GM23338 (cell line): Measurements from ENCODE around the gene FRMD1. TPM values are rescaled to one million over a fixed set of nuclear protein-coding genes. Genes with fewer than 3 reads are reported as not detected.

Experiments used
- ATAC-seq: fragments of 200-7000 bp; cut with Tn5 transposase; 3 replicates; pipeline ENCODE4 v1.9.1; 2020
- DNase-seq: peaks from one replicate; pipeline ENCODE4 v3.0.0-alpha.2; 2015; ENCODE audit warnings: low spot score
- H2AFZ ChIP-seq: fragments of 200-600 bp; sonication (generic); 2 replicates; pipeline ENCODE4 v1.8.0; 2016; ENCODE audit warnings: antibody characterized with exemption, mild to moderate bottlenecking, moderate library complexity
- H3F3A ChIP-seq: fragments of 200-600 bp; sonication (generic); replicated peaks from 2 replicates; pipeline ENCODE4 v1.8.0; 2017; ENCODE audit warnings: antibody characterized with exemption, mixed run types, low read depth
- H3K27ac ChIP-seq: fragments of 200-600 bp; sonication (generic); 2 replicates; pipeline ENCODE4 v1.6.1; 2016; ENCODE audit warnings: low read depth
- H3K27me3 ChIP-seq: fragments of 200-600 bp; sonication (generic); 2 replicates; pipeline ENCODE4 v1.8.0; 2016; ENCODE audit warnings: mild to moderate bottlenecking, mixed run types, moderate library complexity; ENCODE audit not compliant: insufficient read depth
- H3K36me3 ChIP-seq: fragments of 200-600 bp; sonication (generic); 2 replicates; pipeline ENCODE4 v1.8.0; 2016; ENCODE audit warnings: mild to moderate bottlenecking; ENCODE audit not compliant: insufficient read depth
- H3K4me1 ChIP-seq: fragments of 200-600 bp; sonication (generic); 2 replicates; pipeline ENCODE4 v1.8.0; 2016; ENCODE audit warnings: mild to moderate bottlenecking, moderate library complexity; ENCODE audit not compliant: insufficient read depth
- H3K4me2 ChIP-seq: fragments of 200-600 bp; sonication (generic); 2 replicates; pipeline ENCODE4 v1.7.1; 2017; ENCODE audit warnings: mixed run types
- H3K4me3 ChIP-seq: fragments of 200-600 bp; sonication (generic); 2 replicates; pipeline ENCODE4 v1.6.1; 2016; ENCODE audit warnings: mixed run types
- H3K79me2 ChIP-seq: fragments of 200-600 bp; sonication (generic); replicated peaks from 2 replicates; pipeline ENCODE4 v1.8.0; 2017; ENCODE audit warnings: mild to moderate bottlenecking; ENCODE audit not compliant: insufficient read depth
- H3K9me2 ChIP-seq: fragments of 200-600 bp; sonication (generic); 2 replicates; pipeline ENCODE4 v1.8.0; 2017; ENCODE audit not compliant: insufficient read depth
- H4K20me1 ChIP-seq: fragments of 200-600 bp; sonication (generic); replicated peaks from 2 replicates; pipeline ENCODE4 v1.8.0; 2017; ENCODE audit warnings: mild to moderate bottlenecking; ENCODE audit not compliant: insufficient read depth
- H3K27ac Mint-ChIP-seq: 2 replicates; pipeline ENCODE4 v1.8.0; 2020; ENCODE audit warnings: inconsistent platforms, mild to moderate bottlenecking, moderate library complexity, mixed read lengths
- H3K27me3 Mint-ChIP-seq: 3 replicates; pipeline ENCODE4 v1.8.0; 2022; ENCODE audit warnings: low read depth, mild to moderate bottlenecking, moderate library complexity, mixed read lengths, inconsistent platforms; ENCODE audit not compliant: insufficient read depth, poor library complexity
- H3K36me3 Mint-ChIP-seq: 3 replicates; pipeline ENCODE4 v1.8.0; 2021; ENCODE audit warnings: low read depth, mild to moderate bottlenecking, inconsistent platforms, moderate library complexity, mixed read lengths
- H3K4me1 Mint-ChIP-seq: 3 replicates; pipeline ENCODE4 v1.8.0; 2020; ENCODE audit warnings: mild to moderate bottlenecking, inconsistent platforms, mixed read lengths
- H3K4me3 Mint-ChIP-seq: 3 replicates; pipeline ENCODE4 v1.8.0; 2021; ENCODE audit warnings: moderate library complexity, mild to moderate bottlenecking, inconsistent platforms, mixed read lengths
- H3K9me3 Mint-ChIP-seq: 3 replicates; pipeline ENCODE4 v1.8.0; 2020; ENCODE audit warnings: moderate library complexity, mild to moderate bottlenecking, inconsistent platforms, mixed read lengths
- CREB1 ChIP-seq: fragments of 250-450 bp; sonication (Bioruptor Pico); IDR thresholded peaks from 2 replicates; pipeline ENCODE4 v1.5.0; 2020; ENCODE audit warnings: low read depth, mild to moderate bottlenecking, moderate library complexity
- ETS1 ChIP-seq: IDR thresholded peaks from 2 replicates; pipeline ENCODE4 v1.6.1; 2016; ENCODE audit warnings: antibody characterized with exemption
- JUNB ChIP-seq: IDR thresholded peaks from one replicate; pipeline ENCODE4 v1.6.1; 2016; ENCODE audit warnings: antibody characterized with exemption; ENCODE audit not compliant: unreplicated experiment
- NANOG ChIP-seq: IDR thresholded peaks from 2 replicates; pipeline ENCODE4 v1.6.1; 2016; ENCODE audit warnings: antibody characterized with exemption, borderline replicate concordance
- ZNF114 ChIP-seq: fragments of 250-450 bp; sonication (Bioruptor Pico); IDR thresholded peaks from 2 replicates; pipeline ENCODE4 v1.5.0; 2020; ENCODE audit warnings: mild to moderate bottlenecking, moderate library complexity
- polyA plus RNA-seq: library from polyadenylated mRNA; unstranded; fragments of >200 nt; fragmentation: Nextera tagmentation; extraction: Ambion mirVana; gene quantifications from 2 replicates; pipeline ENCODE4 v1.2.1, GENCODE V29; 2016
- total RNA-seq: library from RNA; depleted of rRNA; stranded (reverse); fragments of >200 nt; shearing (Covaris generic); gene quantifications from 2 replicates; pipeline ENCODE4 v1.2.3, GENCODE V29; 2014
- TF ChIP-seq, protein P1 (sequence below): IDR thresholded peaks from one replicate; pipeline ENCODE4 v1.6.1; 2018; ENCODE audit warnings: antibody characterized with exemption; ENCODE audit not compliant: unreplicated experiment
- TF ChIP-seq, protein P2 (sequence below), 2 experiments: fragments of 200-600 bp in 1 of 2; sonication (generic) in 1 of 2; conservative IDR thresholded peaks; 2 replicates each; pipeline versions ENCODE4 v1.5.1 to v1.6.1; 2016 to 2017; ENCODE audit warnings: antibody characterized with exemption in 2 of 2, low read depth in 2 of 2, mild to moderate bottlenecking in 2 of 2, moderate library complexity in 1 of 2

The FRMD1 gene
- total and polyA plus RNA-seq, 2 experiments from 2014 or later = 1.0 to 2.0 TPM

- no peak for TF ChIP-seq NANOG
- TF ChIP-seq JUNB = no peak
- no peak for TF ChIP-seq ETS1
- TF ChIP-seq CREB1 = no peak
These were observed 39.2 kb downstream of the FRMD1 start (continued) for GRCh38 chr6:168039849-168040248.

GRCh38 chr6:168039301-168039700 is 39.7 kb downstream of the FRMD1 start:
- H3K9me3 Mint-ChIP-seq = peaks cover 65% of the 10 kb centered on the region
- Histone ChIP-seq H3K4me3 (no peak overlapping the region), H3K27me3 (no peaks in the 10 kb centered on the region; the same call in 1 of the 2 replicates), H2AFZ (no peak overlapping the region), H3K9me2 (peaks cover 4% of the 10 kb centered on the region; the same call in 1 of the 2 replicates), H3F3A (peaks cover 13% of the 10 kb centered on the region; the same call in 1 of the 2 replicates), H4K20me1 (no peaks in the 10 kb centered on the region), H3K27ac (no peak overlapping the region), H3K4me1 (peaks cover 19% of the 10 kb centered on the region), H3K79me2 (no peaks in the 10 kb centered on the region), H3K4me2 (no peak overlapping the region), H3K36me3 (peaks cover 13% of the 10 kb centered on the region; the same call in 1 of the 2 replicates)
- no peak overlapping the region for H3K4me3 Mint-ChIP-seq
- peaks cover 14% of the 10 kb centered on the region for H3K4me1 Mint-ChIP-seq
- H3K27me3 Mint-ChIP-seq = peaks cover 16% of the 10 kb centered on the region
- ATAC-seq = no peak
- TF ChIP-seq, protein P1, sequence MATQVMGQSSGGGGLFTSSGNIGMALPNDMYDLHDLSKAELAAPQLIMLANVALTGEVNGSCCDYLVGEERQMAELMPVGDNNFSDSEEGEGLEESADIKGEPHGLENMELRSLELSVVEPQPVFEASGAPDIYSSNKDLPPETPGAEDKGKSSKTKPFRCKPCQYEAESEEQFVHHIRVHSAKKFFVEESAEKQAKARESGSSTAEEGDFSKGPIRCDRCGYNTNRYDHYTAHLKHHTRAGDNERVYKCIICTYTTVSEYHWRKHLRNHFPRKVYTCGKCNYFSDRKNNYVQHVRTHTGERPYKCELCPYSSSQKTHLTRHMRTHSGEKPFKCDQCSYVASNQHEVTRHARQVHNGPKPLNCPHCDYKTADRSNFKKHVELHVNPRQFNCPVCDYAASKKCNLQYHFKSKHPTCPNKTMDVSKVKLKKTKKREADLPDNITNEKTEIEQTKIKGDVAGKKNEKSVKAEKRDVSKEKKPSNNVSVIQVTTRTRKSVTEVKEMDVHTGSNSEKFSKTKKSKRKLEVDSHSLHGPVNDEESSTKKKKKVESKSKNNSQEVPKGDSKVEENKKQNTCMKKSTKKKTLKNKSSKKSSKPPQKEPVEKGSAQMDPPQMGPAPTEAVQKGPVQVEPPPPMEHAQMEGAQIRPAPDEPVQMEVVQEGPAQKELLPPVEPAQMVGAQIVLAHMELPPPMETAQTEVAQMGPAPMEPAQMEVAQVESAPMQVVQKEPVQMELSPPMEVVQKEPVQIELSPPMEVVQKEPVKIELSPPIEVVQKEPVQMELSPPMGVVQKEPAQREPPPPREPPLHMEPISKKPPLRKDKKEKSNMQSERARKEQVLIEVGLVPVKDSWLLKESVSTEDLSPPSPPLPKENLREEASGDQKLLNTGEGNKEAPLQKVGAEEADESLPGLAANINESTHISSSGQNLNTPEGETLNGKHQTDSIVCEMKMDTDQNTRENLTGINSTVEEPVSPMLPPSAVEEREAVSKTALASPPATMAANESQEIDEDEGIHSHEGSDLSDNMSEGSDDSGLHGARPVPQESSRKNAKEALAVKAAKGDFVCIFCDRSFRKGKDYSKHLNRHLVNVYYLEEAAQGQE = no peak
- TF ChIP-seq NANOG = no peak
- TF ChIP-seq, protein P2, sequence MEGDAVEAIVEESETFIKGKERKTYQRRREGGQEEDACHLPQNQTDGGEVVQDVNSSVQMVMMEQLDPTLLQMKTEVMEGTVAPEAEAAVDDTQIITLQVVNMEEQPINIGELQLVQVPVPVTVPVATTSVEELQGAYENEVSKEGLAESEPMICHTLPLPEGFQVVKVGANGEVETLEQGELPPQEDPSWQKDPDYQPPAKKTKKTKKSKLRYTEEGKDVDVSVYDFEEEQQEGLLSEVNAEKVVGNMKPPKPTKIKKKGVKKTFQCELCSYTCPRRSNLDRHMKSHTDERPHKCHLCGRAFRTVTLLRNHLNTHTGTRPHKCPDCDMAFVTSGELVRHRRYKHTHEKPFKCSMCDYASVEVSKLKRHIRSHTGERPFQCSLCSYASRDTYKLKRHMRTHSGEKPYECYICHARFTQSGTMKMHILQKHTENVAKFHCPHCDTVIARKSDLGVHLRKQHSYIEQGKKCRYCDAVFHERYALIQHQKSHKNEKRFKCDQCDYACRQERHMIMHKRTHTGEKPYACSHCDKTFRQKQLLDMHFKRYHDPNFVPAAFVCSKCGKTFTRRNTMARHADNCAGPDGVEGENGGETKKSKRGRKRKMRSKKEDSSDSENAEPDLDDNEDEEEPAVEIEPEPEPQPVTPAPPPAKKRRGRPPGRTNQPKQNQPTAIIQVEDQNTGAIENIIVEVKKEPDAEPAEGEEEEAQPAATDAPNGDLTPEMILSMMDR (conservative IDR thresholded peaks at IDR 0.05; ENCODE audit: low read depth in 2 of 2) = no peak
- TF ChIP-seq ZNF114 = no peak
- DNase-seq = no peak
- no peak overlapping the region for H3K27ac Mint-ChIP-seq
- H3K36me3 Mint-ChIP-seq = peaks cover 38% of the 10 kb centered on the region
